NCI-H446 (cell line): Measurements from ENCODE around the gene ZNF750.

Experiments used
- DNase-seq, 2 experiments: peaks; one replicate each; lab custom pipeline; 2025; lab: John Stamatoyannopoulos, UW

The ZNF750 gene

GRCh38 chr17:82859431-82860403 is 19.9 kb upstream of the ZNF750 start:
- DNase-seq: no peak

- no peak for DNase-seq
Measured at GRCh38 chr17:82858376-82859126, 18.7 kb upstream of the ZNF750 start.

GRCh38 chr17:82856361-82856760 is 16.5 kb upstream of the ZNF750 start:
- no peak for DNase-seq

- DNase-seq: no peak
Measured at GRCh38 chr17:82854226-82854625, 14.4 kb upstream of the ZNF750 start.

- DNase-seq: no peak
Measured at GRCh38 chr17:82851381-82851780, 11.6 kb upstream of the ZNF750 start.

- no peak for DNase-seq
Measured at GRCh38 chr17:82849076-82849945, 9.5 kb upstream of the ZNF750 start.

- no peak for DNase-seq
Measured at GRCh38 chr17:82848022-82848592, 8.3 kb upstream of the ZNF750 start.

GRCh38 chr17:82846061-82846691 is 6.4 kb upstream of the ZNF750 start:
- no peak for DNase-seq

GRCh38 chr17:82845163-82845807 is 5.5 kb upstream of the ZNF750 start:
- no peak for DNase-seq

- no peak for DNase-seq
Measured at GRCh38 chr17:82844796-82845162, 5.0 kb upstream of the ZNF750 start.

GRCh38 chr17:82843904-82844680 is 4.3 kb upstream of the ZNF750 start:
- DNase-seq: no peak

GRCh38 chr17:82841921-82842596 is 2.2 kb upstream of the ZNF750 start:
- DNase-seq: no peak

GRCh38 chr17:82840431-82840831 is 609 bp upstream of the ZNF750 start:
- DNase-seq: no peak

GRCh38 chr17:82838386-82839063 is 1.3 kb downstream of the ZNF750 start:
- no peak for DNase-seq

- no peak for DNase-seq
Measured at GRCh38 chr17:82837586-82838320, 2.1 kb downstream of the ZNF750 start.

GRCh38 chr17:82836823-82837357 is 2.9 kb downstream of the ZNF750 start:
- DNase-seq: no peak

- no peak for DNase-seq
Measured at GRCh38 chr17:82835766-82836512, 3.9 kb downstream of the ZNF750 start.
